ENCODE data around the gene PERM1. TPM values are rescaled to one million over a fixed set of nuclear protein-coding genes. Genes with fewer than 3 reads are reported as not detected.
A peak's percentile ranks its signal among the peaks of the same experiment; 100 is the strongest.

The PERM1 gene
- polyA plus RNA-seq, 1 donor: 2.1 TPM

DNA sequence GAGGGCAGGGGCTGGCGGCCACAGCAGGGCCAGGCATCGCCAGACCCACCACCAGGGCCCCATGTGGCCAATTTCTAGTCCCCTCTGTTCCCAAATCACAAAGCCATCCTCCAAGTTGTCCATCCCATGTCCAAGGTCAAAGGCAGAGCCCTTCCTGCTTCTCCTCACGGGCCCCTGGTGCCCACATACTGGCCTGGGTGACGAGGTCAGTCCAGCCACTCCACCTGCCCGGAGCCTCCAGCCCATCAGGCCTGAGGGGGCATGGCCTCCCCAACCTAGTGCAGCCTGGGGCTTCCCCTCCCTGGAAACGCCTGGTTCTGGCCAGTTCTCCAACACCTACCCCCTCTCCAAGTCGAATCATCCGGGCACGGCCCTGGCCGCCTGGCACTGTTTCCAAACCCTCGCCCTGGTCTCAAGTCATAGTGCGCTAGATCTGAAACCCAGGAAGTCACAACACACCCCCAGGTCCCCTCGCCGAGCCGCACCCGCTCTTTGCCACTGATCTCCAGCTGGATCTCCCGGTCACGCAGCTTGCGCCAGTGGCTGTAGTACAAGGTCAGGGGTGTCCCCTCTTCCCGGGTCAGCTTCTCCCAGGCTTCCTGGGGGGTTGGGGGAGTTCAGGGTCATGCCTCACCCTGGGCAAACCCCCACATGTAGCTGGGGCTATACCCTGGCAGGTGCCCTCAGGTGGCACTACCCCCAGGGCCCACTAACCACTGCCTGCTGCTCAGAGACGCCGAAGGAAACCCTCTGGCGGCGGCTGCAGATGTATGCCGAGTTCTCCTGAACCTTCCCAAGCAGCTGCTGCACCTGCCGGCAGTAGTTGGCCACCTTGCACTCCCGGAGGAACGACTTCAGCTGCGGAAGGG is 36.0 kb downstream of the PERM1 start:
- DNase-seq: no peak

DNA sequence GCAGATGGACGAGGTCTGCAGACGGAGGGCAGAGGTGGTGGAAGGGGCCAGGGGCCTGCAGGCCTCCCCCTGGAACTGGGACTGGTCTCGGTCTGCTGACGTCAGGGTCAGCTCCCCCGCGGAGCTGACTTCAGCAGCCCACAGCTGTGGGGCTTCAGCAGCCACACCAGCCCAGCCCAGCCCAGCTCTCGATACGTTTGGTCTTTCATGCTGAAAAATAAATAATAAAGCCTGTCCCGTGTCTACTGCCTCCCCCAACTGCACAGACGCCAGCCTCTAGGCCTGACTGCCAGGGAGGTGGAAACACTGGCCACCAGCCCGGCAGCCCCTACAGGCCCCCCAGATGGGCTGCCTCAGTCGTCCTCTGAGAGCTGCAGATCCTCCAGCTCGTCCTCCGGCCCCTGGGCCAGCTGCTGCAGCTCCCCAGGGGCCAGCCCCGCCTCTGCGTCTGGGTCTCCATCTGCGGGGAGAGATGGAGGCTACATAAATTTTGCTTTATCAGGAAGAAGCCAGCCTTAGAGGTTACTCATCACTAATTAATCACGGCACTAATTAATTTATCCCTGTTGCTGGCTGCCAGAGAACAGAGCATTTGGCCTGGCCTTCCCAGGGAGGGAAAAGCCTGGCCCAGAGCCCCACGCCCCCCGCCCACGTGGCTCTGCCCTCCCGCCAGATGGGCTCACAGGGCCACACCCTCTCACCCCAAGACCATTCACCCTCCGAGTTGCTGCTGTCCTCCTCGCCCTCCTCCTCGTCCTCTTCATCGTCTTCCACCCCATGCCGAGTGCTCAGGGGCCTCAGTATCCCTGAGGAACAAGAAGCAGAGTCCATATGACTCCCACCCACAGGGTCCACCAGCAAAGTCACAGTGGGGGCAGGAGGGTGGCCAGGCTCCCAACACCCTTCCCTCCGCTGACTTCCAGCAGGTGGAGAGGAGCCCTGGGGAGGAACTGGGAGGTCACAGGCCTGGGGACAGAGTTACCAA is 37.3 kb downstream of the PERM1 start:
- DNase-seq: peak; percentile 61

DNA sequence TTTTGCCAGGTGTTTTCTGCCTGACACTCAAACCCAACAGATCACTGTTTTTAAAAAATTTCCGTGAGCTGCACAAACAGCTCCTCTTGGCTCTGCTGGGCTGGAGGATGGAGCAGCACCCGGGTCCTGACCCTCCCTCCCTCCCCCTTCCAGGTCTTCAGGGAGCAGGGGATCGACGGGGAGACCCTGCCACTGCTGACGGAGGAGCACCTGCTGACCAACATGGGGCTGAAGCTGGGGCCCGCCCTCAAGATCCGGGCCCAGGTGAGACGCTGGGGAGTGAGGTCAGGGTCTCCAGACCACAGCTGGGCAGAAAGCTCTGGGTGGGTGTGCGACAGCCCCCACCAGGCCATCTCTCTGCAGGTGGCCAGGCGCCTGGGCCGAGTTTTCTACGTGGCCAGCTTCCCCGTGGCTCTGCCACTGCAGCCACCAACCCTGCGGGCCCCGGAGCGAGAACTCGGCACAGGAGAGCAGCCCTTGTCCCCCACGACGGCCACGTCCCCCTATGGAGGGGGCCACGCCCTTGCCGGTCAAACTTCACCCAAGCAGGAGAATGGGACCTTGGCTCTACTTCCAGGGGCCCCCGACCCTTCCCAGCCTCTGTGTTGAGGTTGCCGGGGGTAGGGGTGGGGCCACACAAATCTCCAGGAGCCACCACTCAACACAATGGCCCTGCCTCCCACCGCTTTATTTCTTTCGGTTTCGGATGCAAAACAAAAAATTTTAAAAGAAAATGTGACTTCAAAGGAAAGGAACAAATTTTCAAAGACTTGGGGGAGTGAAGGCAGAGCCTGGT is 38.1 kb downstream of the PERM1 start:
- no peak for DNase-seq

DNA sequence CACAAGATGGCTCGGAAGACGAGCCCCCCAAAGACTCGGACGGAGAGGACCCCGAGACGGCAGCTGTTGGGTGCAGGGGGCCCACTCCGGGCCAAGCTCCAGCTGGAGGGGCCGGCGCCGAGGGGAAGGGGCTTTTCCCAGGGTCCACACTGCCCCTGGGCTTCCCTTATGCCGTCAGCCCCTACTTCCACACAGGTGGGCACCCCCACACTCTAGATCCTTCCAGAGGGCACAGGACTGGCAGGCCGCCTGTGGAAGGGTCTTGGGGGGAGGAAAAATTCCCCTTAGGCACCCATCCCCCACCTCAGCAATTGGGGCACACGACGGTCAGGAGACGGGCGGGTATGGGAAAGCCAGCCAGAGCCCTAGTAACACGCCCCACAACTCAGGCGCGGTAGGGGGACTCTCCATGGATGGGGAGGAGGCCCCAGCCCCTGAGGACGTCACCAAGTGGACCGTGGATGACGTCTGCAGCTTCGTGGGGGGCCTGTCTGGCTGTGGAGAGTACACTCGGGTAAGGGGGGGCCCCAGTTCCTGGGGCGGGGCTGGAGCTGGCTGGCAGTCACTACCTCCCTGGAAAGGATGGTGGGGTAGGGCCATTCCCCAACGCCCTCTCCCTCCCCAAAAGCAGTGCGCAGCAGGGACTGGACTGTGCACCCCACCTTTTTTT is 38.9 kb downstream of the PERM1 start:
- DNase-seq: no peak

DNA sequence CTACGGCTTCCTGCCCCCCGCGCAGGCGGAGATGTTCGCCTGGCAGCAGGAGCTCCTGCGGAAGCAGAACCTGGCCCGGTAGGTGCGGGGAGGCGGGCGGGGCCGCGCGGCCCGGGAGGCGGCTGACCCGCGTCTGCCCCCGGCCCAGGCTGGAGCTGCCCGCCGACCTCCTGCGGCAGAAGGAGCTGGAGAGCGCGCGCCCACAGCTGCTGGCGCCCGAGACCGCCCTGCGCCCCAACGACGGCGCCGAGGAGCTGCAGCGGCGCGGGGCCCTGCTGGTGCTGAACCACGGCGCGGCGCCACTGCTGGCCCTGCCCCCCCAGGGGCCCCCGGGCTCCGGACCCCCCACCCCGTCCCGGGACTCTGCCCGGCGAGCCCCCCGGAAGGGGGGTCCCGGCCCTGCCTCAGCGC is 39.5 kb downstream of the PERM1 start:
- DNase-seq: no peak

DNA sequence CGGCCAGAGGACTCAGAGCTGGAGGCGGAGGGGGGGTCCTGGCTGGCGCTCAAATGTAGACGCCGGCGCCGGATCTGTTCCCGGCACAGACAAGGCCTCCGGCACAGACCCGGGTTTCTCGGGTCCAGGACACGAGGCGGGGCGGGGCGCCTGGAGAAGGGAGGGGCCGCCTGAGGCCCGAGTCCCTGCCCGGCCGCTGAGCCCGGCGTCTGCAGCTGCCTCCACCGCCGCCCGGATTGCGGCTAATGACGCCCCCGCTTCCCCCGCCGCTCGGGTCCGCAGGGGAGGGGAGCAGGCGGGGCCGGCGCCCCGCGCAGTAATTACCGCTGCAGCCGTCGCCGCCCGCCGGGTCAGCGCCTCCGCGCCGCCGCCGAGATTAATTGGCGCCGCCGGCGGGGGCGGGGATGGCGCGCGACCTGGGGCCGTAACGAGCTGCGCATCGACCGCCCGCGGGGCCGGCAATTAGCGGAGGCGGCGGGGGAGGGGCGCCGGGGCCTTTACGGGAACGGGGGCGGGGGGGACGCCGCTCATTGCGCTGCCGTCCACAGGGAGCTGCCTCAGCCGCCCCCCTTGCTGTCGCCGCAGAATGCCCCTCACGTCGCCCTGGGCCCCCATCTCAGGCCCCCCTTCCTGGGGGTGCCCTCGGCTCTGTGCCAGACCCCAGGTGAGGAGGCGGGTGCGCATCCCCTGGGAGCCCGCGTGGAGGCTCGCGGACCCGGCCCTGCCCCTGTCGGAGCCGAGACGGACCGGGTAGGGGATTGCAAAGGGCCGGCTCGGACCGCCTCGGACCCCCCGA is 40.1 kb downstream of the PERM1 start:
- peak; percentile 83 for DNase-seq

DNA sequence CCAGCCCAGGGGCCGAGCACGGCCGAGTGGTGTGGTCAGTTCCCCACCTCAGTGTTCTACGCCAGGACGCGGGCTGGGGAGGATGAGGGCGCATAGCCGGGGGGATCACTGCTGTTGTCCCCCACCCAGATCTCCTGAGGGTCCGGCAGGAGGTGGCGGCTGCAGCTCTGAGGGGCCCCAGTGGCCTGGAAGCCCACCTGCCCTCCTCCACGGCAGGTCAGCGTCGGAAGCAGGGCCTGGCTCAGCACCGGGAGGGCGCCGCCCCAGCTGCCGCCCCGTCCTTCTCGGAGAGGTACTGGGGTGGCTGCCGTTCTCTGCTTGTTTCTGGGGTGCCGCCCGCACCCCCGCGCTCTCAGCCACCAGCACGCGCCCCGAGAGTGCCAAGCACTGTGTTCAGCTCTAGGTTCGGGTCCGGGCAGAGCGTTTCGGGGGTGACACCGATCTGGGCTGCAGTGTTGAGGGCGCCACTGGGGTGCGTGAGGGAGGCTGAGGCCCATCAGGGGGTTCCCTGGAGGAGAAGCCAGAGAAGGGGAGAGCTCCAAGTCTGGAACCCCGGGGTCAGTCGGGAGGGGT is 40.8 kb downstream of the PERM1 start:
- DNase-seq: no peak

DNA sequence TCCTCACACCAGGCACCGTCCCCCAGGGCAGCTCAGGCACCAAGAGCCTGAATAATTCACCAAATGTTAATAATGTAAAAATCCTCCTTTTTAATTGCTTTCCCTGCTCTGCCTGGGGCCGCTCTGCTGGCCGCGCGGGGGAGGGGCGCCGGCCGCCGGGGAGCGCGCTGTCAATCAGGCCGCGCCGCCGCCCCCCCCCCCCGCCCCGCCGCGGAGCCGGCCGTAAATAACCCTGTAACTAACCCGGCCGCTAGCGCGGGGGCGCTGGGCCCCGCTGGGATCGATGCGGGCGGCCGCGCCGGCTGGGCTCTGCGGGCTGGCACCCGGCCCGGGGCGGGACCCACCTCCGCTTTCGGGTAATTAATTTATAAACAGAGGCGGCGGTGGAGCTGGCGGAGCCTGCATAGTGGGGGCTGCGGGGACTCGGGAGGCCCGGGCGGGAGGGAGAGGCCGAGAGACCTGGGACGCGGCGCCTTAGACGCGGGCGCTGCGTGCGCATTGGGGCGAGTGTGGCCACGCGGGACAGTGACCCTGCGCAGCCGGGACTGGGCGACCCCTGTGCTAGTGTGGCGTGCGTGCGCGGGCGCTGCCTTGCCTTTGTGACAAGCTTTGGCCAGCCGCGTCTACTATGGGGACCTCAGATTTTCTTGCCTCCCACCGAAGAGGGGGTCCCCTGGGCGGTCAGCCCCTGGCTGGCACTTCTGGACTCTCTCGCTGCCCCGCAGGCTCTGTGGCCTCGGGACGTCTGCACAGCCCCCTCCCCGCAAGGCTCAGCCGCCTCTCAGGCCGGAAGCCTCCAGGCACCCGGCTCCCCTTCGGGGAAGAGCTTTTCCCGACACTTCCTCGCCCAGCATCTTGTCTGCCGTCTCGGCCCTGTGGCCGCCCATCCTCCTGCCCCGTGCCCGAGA is 41.5 kb downstream of the PERM1 start:
- DNase-seq: peak; percentile 69

DNA sequence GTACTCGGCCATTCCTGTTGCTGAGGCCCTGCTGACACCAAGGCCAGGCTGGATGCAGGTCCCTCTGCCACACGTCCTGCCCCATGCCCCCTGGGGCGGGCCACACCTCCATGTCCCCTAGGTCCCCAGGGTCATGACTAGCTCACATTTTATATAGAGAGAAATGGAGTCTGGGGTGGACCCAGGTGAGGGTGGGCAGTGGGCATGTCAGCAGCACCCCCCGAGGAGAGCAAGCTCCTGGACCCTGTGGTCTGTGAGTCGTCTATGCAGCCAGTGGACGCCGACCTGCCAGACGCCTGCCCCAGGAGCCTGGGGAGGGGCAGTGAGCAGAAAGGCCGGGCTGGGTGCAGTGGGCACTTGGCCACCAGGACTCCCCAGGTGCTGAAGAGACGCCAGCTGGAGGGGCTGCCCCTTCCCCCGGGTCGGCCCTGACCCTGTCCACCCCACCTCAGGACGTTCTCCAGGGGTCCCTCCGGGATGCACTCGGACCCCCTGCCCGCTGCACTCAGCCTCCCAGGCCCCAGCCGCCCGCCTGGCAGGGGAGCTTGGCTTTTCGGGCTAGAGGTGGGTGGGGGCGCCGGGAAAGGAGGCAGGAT is 42.3 kb downstream of the PERM1 start:
- no peak for DNase-seq

DNA sequence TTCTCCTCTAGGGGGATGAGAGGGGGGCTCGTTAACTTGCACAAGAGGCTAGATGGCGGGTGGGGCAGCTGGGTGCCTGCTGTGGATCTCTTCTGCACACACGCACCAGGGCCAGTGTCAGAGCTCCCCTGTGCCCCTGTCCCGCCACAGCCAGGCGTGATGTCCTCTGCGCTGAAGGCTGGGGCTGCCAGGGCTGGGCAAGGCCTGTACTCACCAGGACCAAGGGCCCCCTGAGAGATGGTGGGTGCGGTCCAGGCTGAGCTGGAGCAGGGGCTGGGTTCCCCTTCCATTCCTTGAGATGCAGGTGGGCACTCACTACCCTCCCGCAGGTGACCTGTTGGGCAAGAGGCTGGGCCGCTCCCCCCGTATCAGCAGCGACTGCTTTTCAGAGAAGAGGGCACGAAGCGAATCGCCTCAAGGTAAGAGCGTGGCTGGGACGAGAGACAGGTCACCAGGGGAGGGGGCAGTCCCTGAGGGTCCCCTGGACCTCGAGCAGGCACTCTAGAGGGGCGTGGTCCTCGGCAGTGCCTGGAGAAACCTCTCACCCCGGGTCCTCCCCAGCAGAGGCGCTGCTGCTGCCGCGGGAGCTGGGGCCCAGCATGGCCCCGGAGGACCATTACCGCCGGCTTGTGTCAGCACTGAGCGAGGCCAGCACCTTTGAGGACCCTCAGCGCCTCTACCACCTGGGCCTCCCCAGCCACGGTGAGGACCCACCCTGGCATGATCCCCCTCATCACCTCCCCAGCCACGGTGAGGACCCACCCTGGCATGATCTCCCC is 43.0 kb downstream of the PERM1 start:
- DNase-seq: no peak

DNA sequence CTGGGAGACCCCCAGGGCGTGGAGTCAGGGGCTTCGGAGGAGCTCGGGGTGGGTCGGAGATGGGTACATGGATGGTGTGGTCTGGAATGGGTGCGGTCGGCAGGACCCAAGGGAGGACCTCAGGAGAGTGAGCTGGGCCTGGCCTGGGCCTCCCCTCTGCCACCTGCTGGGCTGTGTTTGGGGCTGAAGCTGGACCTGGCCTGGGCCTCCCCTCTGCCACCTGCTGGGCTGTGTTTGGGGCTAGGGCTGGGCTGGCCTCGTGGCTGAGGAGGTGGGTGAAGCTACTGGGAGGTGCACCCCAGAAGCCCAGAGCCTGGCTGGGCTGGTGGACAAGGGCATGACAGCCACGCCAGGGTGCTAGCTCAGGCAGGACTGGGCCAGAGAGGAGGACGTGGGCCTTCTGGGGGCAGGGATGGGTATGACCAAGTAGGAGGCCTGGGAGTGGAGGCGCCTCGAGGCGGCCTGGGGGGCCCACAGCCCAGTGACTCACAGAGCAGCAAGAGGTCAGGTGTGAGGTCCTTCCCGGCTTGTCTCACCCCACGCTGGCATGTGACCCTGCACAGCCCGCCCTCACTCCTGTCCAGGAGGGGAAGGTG is 43.7 kb downstream of the PERM1 start:
- no peak for DNase-seq

DNA sequence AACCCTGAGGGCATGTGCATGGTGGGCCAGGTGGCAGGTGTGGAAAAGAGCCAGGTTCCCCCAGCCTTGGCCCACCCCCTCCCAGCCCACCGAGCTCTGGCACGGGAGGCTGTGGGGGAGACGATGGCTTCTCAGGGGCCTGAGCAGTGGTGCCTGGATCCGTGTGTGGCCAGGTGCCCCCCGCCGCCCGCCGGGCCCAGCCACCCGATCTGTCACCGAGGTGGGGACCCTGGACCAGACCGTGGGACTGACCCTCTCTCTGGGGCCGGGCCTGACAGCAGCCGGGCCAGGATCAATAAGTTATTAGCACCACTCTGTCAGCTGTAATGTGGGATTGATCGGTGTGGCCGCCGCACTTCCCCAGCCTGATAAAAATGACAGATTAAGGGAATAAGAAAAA is 44.4 kb downstream of the PERM1 start:
- DNase-seq: no peak

DNA sequence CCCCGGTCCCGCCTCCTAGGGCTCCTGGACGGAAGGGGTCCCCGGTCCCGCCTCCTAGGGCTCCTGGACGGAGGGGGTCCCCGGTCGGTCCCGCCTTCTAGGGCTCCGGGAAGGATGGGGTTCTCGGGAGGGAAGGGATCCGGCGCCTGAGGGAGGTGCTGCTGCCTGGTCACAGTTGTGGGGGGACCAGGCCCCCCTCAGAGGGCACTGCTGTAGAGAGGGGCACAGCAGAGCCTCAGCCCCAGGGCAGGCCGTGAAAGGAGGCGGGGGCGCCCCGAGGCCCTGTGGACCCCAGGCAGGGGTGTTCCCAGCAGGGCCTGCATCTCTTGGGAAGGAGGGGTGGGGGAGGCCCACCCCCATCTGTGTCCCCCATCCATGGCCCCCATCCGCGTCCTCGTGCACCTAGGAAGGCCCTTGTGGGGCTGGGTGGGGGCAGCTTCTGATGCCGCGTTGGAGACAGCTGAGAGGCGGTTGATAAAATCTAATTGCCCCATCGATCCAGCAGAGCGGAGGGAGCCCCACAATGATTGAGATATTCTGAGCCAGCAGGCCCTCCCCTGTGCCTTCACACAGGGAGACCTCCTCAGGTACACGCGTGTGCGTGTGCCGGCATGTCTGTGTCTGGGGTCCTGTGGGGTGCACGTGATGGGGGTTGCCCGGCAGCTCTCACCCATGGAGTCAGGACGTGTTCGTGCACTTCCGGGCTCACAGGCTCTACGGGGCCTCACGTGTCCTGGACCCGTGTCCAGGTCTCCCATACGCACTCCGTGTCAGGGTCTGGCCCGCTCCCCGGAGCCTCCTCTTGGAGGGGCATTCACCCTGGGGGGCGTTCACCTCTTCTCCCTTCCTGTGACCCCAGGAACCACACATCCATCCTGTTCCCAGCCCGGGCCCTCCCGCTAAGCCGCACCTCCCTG is 45.3 kb downstream of the PERM1 start:
- DNase-seq: no peak

DNA sequence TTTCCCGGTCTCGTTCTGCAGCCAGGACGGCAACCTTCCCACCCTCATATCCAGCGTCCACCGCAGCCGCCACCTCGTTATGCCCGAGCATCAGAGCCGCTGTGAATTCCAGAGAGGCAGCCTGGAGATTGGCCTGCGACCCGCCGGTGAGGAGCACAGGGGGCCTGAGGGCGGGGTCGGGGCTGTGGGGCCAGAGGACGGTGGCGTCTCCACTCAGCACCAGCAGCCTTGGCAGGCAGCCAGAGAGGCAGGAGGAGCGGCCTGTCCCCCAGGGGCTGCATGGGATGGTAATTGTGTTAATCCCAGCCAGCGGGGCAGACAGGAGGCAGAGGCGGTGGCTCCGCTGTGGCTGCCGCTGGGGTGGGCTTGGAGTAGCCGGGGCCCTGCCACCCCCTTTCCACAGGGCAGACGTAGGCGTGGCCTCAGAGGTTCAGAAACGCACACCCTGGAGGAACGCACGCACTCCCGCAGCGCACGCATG is 46.1 kb downstream of the PERM1 start:
- DNase-seq: no peak

DNA sequence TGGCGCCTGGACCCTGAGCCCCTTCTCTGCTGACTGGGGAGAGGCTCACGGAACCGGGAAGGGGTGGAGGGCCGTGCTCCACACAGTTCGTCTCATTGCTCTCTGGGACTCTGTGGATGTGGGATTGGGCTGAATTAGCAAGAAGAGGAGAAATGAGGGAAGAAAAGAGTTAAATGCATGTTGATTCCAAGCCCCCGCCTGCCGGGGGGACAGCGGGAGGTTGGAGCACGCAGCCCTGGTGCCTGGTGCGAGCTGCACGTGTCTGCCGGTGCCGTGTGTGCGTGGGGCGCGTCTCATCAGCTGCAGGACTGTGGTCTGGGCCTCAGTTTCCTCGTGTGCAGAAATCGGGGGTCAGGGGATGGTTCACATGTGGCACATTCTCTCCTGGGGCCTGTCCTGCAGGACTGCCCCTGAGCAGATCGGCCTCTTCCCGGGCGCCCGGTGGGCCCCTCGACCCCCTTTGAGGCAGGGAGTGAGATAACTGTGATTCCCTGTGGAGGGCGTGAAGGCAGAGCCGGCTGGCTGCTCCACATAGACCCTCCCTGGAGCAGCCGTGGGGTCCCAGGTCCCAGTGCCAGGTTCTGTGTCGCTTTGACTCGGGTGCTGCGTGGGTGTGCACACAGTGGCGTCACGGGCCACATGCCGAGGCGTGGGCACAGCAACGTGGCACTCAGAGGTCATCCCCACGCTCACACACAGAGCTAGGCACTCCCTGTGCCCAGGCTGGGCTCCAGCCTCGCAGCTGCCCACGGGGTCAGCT is 46.7 kb downstream of the PERM1 start:
- DNase-seq: no peak

DNA sequence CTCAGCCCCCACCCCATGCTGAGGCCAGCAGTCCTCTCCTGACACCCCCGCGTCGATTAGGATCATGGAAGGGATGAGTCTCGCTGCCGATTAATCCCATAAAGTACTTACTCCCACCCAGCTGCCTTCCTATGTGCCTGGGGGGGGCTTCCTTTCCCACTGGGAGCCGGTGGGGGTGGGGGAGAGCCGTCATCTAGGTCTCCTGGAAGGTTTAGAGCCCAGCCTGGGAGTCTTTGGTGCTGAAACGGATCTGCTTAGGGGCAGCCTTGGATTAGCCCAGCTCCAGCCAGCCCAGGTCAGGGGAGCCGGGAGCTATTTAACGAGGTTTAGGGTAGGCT is 48.3 kb downstream of the PERM1 start:
- DNase-seq: no peak
